ENCODE results near the gene CEP162. TPM values are rescaled to one million over a fixed set of nuclear protein-coding genes. Genes with fewer than 3 reads are reported as not detected.
"Not testable (repeated sequence)": the region's sequence is repeated elsewhere in the genome, so short reads cannot be mapped to it uniquely, and the experiment has no call there.

CEP162 gene
- total and polyA plus RNA-seq, 2 donors from 2014 or later, result 4.6 to 14.6 TPM

- no peak for FAIRE-seq
- DNase-seq, result no peak
- H3K4me1 ChIP-seq (ENCODE audit: control insufficient read depth in 2 of 3, insufficient read depth in 2 of 3, low read depth in 1 of 3, low read length in 3 of 3), result no peaks in the 10 kb centered on the region
- H3K9ac ChIP-seq (ENCODE audit: low read length in 3 of 3), result no peak overlapping the region
- no peak for TF ChIP-seq CTCF (IDR thresholded peaks at IDR 0.05; ENCODE audit: borderline replicate concordance, extremely low read depth, insufficient read depth)
- intact Hi-C loops (cut with DNase I), result no loop called here
- no peaks in the 10 kb centered on the region for H3K27me3 ChIP-seq (ENCODE audit: control insufficient read depth, insufficient read depth, low read length)
- no peaks in the 10 kb centered on the region for H3K9me3 ChIP-seq (ENCODE audit: control insufficient read depth in 2 of 3, insufficient read depth in 1 of 3, low read length in 3 of 3)
- H3K27ac ChIP-seq (ENCODE audit: low read depth in 2 of 2, low read length in 2 of 2), result no peak overlapping the region
- H3K36me3 ChIP-seq (ENCODE audit: control insufficient read depth in 2 of 3, insufficient read depth in 3 of 3, low read length in 3 of 3), result peaks cover 0 to 5% (median 3%) of the 10 kb centered on the region in 3 donors
- no peak overlapping the region for H3K4me3 ChIP-seq (ENCODE audit: low read length in 3 of 3)
Measured at GRCh38 chr6:84172080-84172479, 55.4 kb downstream of the CEP162 start.

- H3K27ac ChIP-seq (ENCODE audit: low read depth in 2 of 2, low read length in 2 of 2), result no peak overlapping the region
- H3K9me3 ChIP-seq (ENCODE audit: control insufficient read depth in 2 of 3, insufficient read depth in 1 of 3, low read length in 3 of 3), result no peaks in the 10 kb centered on the region
- no peaks in the 10 kb centered on the region for H3K4me1 ChIP-seq (ENCODE audit: control insufficient read depth in 2 of 3, insufficient read depth in 2 of 3, low read depth in 1 of 3, low read length in 3 of 3)
- DNase-seq (no peak), FAIRE-seq (no peak)
- H3K27me3 ChIP-seq (ENCODE audit: control insufficient read depth, insufficient read depth, low read length), result no peaks in the 10 kb centered on the region
- no peak for TF ChIP-seq CTCF (IDR thresholded peaks at IDR 0.05; ENCODE audit: borderline replicate concordance, extremely low read depth, insufficient read depth)
- H3K4me3 ChIP-seq (ENCODE audit: low read length in 3 of 3), result no peak overlapping the region
- no peak overlapping the region for H3K9ac ChIP-seq (ENCODE audit: low read length in 3 of 3)
- intact Hi-C loops (cut with DNase I), result no loop called here
- peaks cover 0 to 4% (median 0%) of the 10 kb centered on the region in 3 donors for H3K36me3 ChIP-seq (ENCODE audit: control insufficient read depth in 2 of 3, insufficient read depth in 3 of 3, low read length in 3 of 3)
Measured at GRCh38 chr6:84167457-84167856, 60.0 kb downstream of the CEP162 start.

- Histone ChIP-seq H3K27me3 (ENCODE audit: control insufficient read depth, insufficient read depth, low read length) (no peaks in the 10 kb centered on the region), H3K36me3 (ENCODE audit: control insufficient read depth in 2 of 3, insufficient read depth in 3 of 3, low read length in 3 of 3) (peaks cover 0 to 4% (median 0%) of the 10 kb centered on the region in 3 donors), H3K9ac (ENCODE audit: low read length in 3 of 3) (no peak overlapping the region), H3K9me3 (ENCODE audit: control insufficient read depth in 2 of 3, insufficient read depth in 1 of 3, low read length in 3 of 3) (no peaks in the 10 kb centered on the region), H3K4me1 (ENCODE audit: control insufficient read depth in 2 of 3, insufficient read depth in 2 of 3, low read depth in 1 of 3, low read length in 3 of 3) (no peaks in the 10 kb centered on the region), H3K4me3 (ENCODE audit: low read length in 3 of 3) (no peak overlapping the region), H3K27ac (ENCODE audit: low read depth in 2 of 2, low read length in 2 of 2) (no peak overlapping the region)
- no peak for TF ChIP-seq CTCF (IDR thresholded peaks at IDR 0.05; ENCODE audit: borderline replicate concordance, extremely low read depth, insufficient read depth)
- intact Hi-C loops (cut with DNase I), result no loop called here
- no peak for DNase-seq
- no peak for FAIRE-seq
Measured at GRCh38 chr6:84166395-84166794, 61.0 kb downstream of the CEP162 start.

- H3K27ac ChIP-seq (ENCODE audit: low read depth in 2 of 2, low read length in 2 of 2); FAIRE-seq; H3K9me3 ChIP-seq (ENCODE audit: control insufficient read depth in 2 of 3, insufficient read depth in 1 of 3, low read length in 3 of 3); H3K4me3 ChIP-seq (ENCODE audit: low read length in 3 of 3); H3K36me3 ChIP-seq (ENCODE audit: control insufficient read depth in 2 of 3, insufficient read depth in 3 of 3, low read length in 3 of 3); DNase-seq; H3K27me3 ChIP-seq (ENCODE audit: control insufficient read depth, insufficient read depth, low read length); H3K4me1 ChIP-seq (ENCODE audit: control insufficient read depth in 2 of 3, insufficient read depth in 2 of 3, low read depth in 1 of 3, low read length in 3 of 3); H3K9ac ChIP-seq (ENCODE audit: low read length in 3 of 3); intact Hi-C loops (cut with DNase I): not testable (repeated sequence)
Measured at GRCh38 chr6:84164328-84164727, 63.1 kb downstream of the CEP162 start.
